OCI-LY1 (cell line): ENCODE data around the gene NAV3.

ENCODE experiments used
- H2AFZ ChIP-seq: fragments of 200-600 bp; sonication (generic), shearing (Covaris generic); 2 replicates; pipeline ENCODE4 v1.6.0; 2014; ENCODE audit warnings: antibody characterized with exemption, mild to moderate bottlenecking, low read length
- H3F3A ChIP-seq: fragments of 200-600 bp; sonication (generic), shearing (Covaris generic); 2 replicates; pipeline ENCODE4 v1.6.0; 2014; ENCODE audit warnings: mild to moderate bottlenecking, antibody characterized with exemption, low read length, moderate library complexity; ENCODE audit not compliant: insufficient read depth
- H3K27ac ChIP-seq: fragments of 200-600 bp; sonication (generic); 2 replicates; pipeline ENCODE4 v1.5.1; 2014; ENCODE audit warnings: low read length, mixed run types, mild to moderate bottlenecking, low read depth; ENCODE audit not compliant: poor library complexity, severe bottlenecking
- H3K27me3 ChIP-seq: fragments of 200-600 bp; sonication (generic); 2 replicates; pipeline ENCODE4 v1.6.0; 2014; ENCODE audit warnings: antibody characterized with exemption, mild to moderate bottlenecking, low read length, moderate library complexity; ENCODE audit not compliant: insufficient read depth
- H3K36me3 ChIP-seq: fragments of 200-600 bp; sonication (generic); 2 replicates; pipeline ENCODE4 v1.6.1; 2014; ENCODE audit warnings: mild to moderate bottlenecking, antibody characterized with exemption, low read length, moderate library complexity, mixed read lengths; ENCODE audit not compliant: insufficient read depth
- H3K4me1 ChIP-seq: fragments of 200-600 bp; sonication (generic); 2 replicates; pipeline ENCODE4 v1.5.1; 2014; ENCODE audit warnings: mild to moderate bottlenecking, low read length, moderate library complexity; ENCODE audit not compliant: insufficient read depth, severe bottlenecking
- H3K4me2 ChIP-seq: fragments of 200-600 bp; sonication (generic), shearing (Covaris generic); 2 replicates; pipeline ENCODE4 v1.6.1; 2014; ENCODE audit warnings: low read length
- H3K4me3 ChIP-seq: fragments of 200-600 bp; sonication (generic); 2 replicates; pipeline ENCODE4 v1.5.1; 2014; ENCODE audit warnings: low read length, low read depth, mild to moderate bottlenecking, mixed read lengths; ENCODE audit not compliant: poor library complexity, severe bottlenecking
- H3K79me2 ChIP-seq: fragments of 200-600 bp; shearing (Covaris generic); 2 replicates; pipeline ENCODE4 v1.6.1; 2016; ENCODE audit warnings: mixed run types, low read length, mixed read lengths; ENCODE audit not compliant: insufficient read depth
- H3K9ac ChIP-seq: fragments of 200-600 bp; sonication (generic), shearing (Covaris generic); 2 replicates; pipeline ENCODE4 v1.6.1; 2014; ENCODE audit warnings: mild to moderate bottlenecking, low read length, mixed read lengths
- H3K9me2 ChIP-seq: fragments of 200-600 bp; sonication (generic), shearing (Covaris generic); 2 replicates; pipeline ENCODE4 v1.6.1; 2014; ENCODE audit warnings: low read depth, mild to moderate bottlenecking, low read length, mixed read lengths
- H3K9me3 ChIP-seq: fragments of 200-600 bp; shearing (Covaris generic); 2 replicates; pipeline ENCODE4 v1.6.1; 2014; ENCODE audit warnings: low read length, mixed read lengths
- H4K20me1 ChIP-seq: fragments of 200-600 bp; sonication (generic), shearing (Covaris generic); 2 replicates; pipeline ENCODE4 v1.6.0; 2016; ENCODE audit warnings: mild to moderate bottlenecking, low read length; ENCODE audit not compliant: insufficient read depth
- EZH2 ChIP-seq: fragments of 200-600 bp; sonication (generic), shearing (Covaris generic); IDR thresholded peaks from 2 replicates; pipeline ENCODE4 v1.8.0; 2017; ENCODE audit warnings: borderline replicate concordance, mixed run types, mild to moderate bottlenecking, antibody characterized with exemption, low read length, moderate library complexity, mixed read lengths
- TF ChIP-seq, protein P1 (sequence below): fragments of 200-600 bp; sonication (generic), shearing (Covaris generic); IDR thresholded peaks from 2 replicates; pipeline ENCODE4 v1.5.1; 2017; ENCODE audit warnings: mild to moderate bottlenecking, antibody characterized with exemption, low read length, moderate library complexity, mixed read lengths

The NAV3 gene

GRCh38 chr12:78229591-78230101, 399.0 kb downstream of the NAV3 start:
- no peaks in the 10 kb centered on the region for H3K4me1 ChIP-seq
- no peaks in the 10 kb centered on the region for H3K9me3 ChIP-seq
- H4K20me1 ChIP-seq, result no peaks in the 10 kb centered on the region
- no peaks in the 10 kb centered on the region for H3F3A ChIP-seq
- no peak overlapping the region for H2AFZ ChIP-seq
- no peaks in the 10 kb centered on the region for H3K79me2 ChIP-seq
- TF ChIP-seq EZH2, result no peak
- TF ChIP-seq, protein P1, sequence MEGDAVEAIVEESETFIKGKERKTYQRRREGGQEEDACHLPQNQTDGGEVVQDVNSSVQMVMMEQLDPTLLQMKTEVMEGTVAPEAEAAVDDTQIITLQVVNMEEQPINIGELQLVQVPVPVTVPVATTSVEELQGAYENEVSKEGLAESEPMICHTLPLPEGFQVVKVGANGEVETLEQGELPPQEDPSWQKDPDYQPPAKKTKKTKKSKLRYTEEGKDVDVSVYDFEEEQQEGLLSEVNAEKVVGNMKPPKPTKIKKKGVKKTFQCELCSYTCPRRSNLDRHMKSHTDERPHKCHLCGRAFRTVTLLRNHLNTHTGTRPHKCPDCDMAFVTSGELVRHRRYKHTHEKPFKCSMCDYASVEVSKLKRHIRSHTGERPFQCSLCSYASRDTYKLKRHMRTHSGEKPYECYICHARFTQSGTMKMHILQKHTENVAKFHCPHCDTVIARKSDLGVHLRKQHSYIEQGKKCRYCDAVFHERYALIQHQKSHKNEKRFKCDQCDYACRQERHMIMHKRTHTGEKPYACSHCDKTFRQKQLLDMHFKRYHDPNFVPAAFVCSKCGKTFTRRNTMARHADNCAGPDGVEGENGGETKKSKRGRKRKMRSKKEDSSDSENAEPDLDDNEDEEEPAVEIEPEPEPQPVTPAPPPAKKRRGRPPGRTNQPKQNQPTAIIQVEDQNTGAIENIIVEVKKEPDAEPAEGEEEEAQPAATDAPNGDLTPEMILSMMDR, result peak; percentile 82
- no peak overlapping the region for H3K4me3 ChIP-seq
- no peaks in the 10 kb centered on the region for H3K9me2 ChIP-seq
- no peak overlapping the region for H3K9ac ChIP-seq
- H3K27me3 ChIP-seq, result no peaks in the 10 kb centered on the region
- H3K36me3 ChIP-seq, result no peaks in the 10 kb centered on the region
- no peak overlapping the region for H3K27ac ChIP-seq
- H3K4me2 ChIP-seq, result no peak overlapping the region

DNA sequence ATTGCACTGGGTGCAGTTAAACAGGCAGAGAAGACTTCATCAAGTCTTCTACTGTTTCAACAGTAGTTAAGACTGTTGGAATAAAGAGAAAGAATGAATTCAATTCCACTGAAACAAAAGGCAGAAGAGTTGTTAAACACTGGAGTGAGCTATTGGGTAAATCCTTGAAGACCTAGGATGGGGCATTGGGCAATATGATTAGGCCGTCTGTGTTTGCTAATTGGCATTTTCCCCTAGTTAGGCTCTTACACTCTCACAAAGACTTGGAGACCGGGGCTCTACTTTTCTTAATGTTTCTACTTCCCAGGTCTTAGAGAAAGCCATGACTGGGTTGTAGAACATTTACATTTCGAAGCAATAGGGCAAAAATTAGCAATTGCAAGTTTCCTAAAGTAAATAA, 402.1 kb downstream of the NAV3 start:
- Histone ChIP-seq H3K4me2 (no peak overlapping the region), H3K9me2 (no peaks in the 10 kb centered on the region), H2AFZ (no peak overlapping the region), H4K20me1 (no peaks in the 10 kb centered on the region), H3K9ac (no peak overlapping the region), H3K36me3 (no peaks in the 10 kb centered on the region), H3K9me3 (no peaks in the 10 kb centered on the region), H3K79me2 (no peaks in the 10 kb centered on the region), H3F3A (no peaks in the 10 kb centered on the region), H3K27ac (no peak overlapping the region), H3K4me1 (no peaks in the 10 kb centered on the region), H3K27me3 (no peaks in the 10 kb centered on the region), H3K4me3 (no peak overlapping the region)
- TF ChIP-seq, protein P1, result no peak
- no peak for TF ChIP-seq EZH2

- Histone ChIP-seq H3K27ac (no peak overlapping the region), H3K4me1 (no peaks in the 10 kb centered on the region), H3K9ac (no peak overlapping the region), H2AFZ (no peak overlapping the region), H3K9me2 (no peaks in the 10 kb centered on the region), H3K36me3 (no peaks in the 10 kb centered on the region), H3F3A (no peaks in the 10 kb centered on the region), H3K9me3 (no peaks in the 10 kb centered on the region), H4K20me1 (no peaks in the 10 kb centered on the region), H3K4me3 (no peak overlapping the region), H3K27me3 (no peaks in the 10 kb centered on the region), H3K79me2 (no peaks in the 10 kb centered on the region), H3K4me2 (no peak overlapping the region)
- TF ChIP-seq, protein P1, result no peak
- no peak for TF ChIP-seq EZH2
Measured at GRCh38 chr12:78236264-78236663, 405.6 kb downstream of the NAV3 start.
